SK-N-MC (cell line): ENCODE data around the gene RCCD1.
A peak's percentile ranks its signal among the peaks of the same experiment; 100 is the strongest.
"Not testable (repeated sequence)": the region's sequence is repeated elsewhere in the genome, so short reads cannot be mapped to it uniquely, and the experiment has no call there.

Experiments
- DNase-seq: peaks from one replicate; pipeline ENCODE4 v3.0.0-alpha.2; 2011; ENCODE audit warnings: low read depth, low spot score
- H3K27ac ChIP-seq: fragments of 200-600 bp; sonication (generic); 2 replicates; pipeline ENCODE4 v1.5.1; 2016; ENCODE audit warnings: mixed run types
- H3K36me3 ChIP-seq: fragments of 200-600 bp; sonication (generic); 2 replicates; pipeline ENCODE4 v1.6.1; 2017; ENCODE audit warnings: antibody characterized with exemption, low read length, mixed read lengths; ENCODE audit not compliant: insufficient read depth
- H3K4me3 ChIP-seq: fragments of 200-600 bp; sonication (generic); 2 replicates; pipeline ENCODE4 v1.5.1; 2016
- H3K9ac ChIP-seq: fragments of 200-600 bp; sonication (generic); 2 replicates; pipeline ENCODE4 v1.8.0; 2017; ENCODE audit warnings: mixed run types, mixed read lengths; ENCODE audit not compliant: insufficient read length
- H3K9me3 ChIP-seq: fragments of 200-600 bp; sonication (generic); 2 replicates; pipeline ENCODE4 v1.6.1; 2017; ENCODE audit warnings: low read depth, mild to moderate bottlenecking, antibody characterized with exemption, low read length, moderate library complexity, mixed read lengths
- EZH2 ChIP-seq: fragments of 200-600 bp; sonication (generic); IDR thresholded peaks from one replicate; pipeline ENCODE4 v1.6.1; 2017; ENCODE audit warnings: antibody characterized with exemption
- FOXP2 ChIP-seq: optimal IDR thresholded peaks from 2 replicates; pipeline ENCODE3; 2011; ENCODE audit warnings: mild to moderate bottlenecking, moderate library complexity; ENCODE audit not compliant: insufficient read depth; ENCODE audit errors: extremely low read length, control extremely low read depth
- POLR2AphosphoS5 ChIP-seq: IDR thresholded peaks from 2 replicates; pipeline ENCODE4 v1.6.1; 2012; ENCODE audit warnings: mild to moderate bottlenecking, low read depth, low read length, borderline replicate concordance

The RCCD1 gene

DNA sequence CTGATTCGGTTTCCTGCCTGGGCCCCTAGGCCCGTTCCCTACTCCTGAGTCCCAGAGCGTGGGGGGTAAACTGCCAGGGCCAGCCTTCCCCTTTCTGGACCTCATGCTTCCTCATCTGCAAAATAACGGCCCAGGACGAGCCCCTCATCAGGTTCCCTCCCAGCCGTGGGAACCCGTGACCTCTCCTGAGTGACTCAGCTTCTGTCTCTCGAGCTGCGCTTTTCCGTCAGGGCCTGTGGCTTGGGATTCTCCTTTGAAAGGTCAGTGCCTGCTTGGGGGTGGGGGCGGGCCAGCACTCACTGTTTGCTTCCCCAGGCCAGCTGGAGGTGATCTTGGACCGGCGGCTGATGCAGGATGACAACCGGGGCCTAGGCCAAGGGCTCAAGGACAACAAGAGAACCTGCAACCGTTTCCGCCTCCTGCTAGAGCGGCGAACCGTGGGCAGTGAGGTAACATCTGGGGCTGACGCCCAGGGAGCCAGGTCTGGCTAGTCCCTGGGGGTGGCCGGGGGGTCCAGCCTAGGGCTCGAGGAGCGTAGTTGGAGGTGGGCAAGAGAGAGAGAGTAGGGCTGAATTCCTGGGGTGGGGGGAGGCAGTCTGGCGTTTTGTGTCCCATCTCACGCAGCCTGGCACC, 38.8 kb upstream of the RCCD1 start:
- DNase-seq, result no peak
- Histone ChIP-seq H3K4me3 (no peak overlapping the region), H3K9me3 (no peaks in the 10 kb centered on the region), H3K36me3 (peaks cover 85% of the 10 kb centered on the region; the same call in 1 of the 2 replicates), H3K27ac (no peak overlapping the region), H3K9ac (no peak overlapping the region)
- no peak for TF ChIP-seq EZH2
- TF ChIP-seq FOXP2, result no peak
- no peak for TF ChIP-seq POLR2AphosphoS5

DNA sequence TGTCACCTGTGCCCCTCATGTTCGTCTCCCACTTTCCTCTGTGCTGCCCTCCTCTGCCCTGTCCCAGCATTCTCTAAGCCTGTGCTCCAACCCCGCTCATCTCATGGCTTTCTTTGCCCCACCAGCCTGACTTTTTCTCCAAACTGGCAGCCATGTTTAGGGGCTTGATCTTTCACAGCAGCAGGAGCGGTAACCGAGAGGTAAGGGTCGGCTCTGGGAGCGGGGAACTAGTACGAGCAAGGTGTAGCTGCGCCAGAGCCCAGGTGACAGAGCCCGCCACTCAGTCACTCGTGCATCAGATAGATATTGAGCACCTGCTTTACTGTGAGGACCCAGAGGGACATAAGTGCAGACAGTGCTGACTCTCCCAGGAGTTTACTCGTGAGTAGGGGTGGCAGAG, 38.2 kb upstream of the RCCD1 start:
- H3K27ac ChIP-seq, result no peak overlapping the region
- no peak overlapping the region for H3K9ac ChIP-seq
- no peaks in the 10 kb centered on the region for H3K9me3 ChIP-seq
- no peak overlapping the region for H3K4me3 ChIP-seq
- no peak for TF ChIP-seq FOXP2
- TF ChIP-seq EZH2, result no peak
- TF ChIP-seq POLR2AphosphoS5, result no peak
- peaks cover 85% of the 10 kb centered on the region; the same call in 1 of the 2 replicates for H3K36me3 ChIP-seq
- DNase-seq, result no peak

DNA sequence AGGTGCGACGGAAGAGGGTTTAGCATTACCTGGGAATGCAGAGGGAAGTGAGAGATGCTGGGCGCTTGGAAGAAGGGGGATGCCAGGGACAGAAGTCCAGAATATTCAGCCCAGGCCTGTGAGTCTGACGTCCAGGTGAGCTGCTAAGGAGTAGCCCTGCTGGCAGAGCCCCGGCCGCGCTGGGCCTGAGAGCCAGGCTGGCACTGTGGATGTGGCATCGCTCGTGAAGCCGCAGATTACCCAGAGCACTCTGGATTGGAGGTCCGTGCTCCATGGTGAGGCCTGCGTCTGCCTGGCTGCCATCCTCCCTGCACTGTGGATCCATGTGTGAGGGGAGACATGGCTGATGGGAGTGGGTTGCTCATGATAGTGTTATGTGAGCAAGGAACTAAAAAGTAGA, 37.1 kb upstream of the RCCD1 start:
- DNase-seq, result no peak
- Histone ChIP-seq H3K4me3 (no peak overlapping the region), H3K9me3 (no peaks in the 10 kb centered on the region), H3K36me3 (peaks cover 74% of the 10 kb centered on the region; the same call in 1 of the 2 replicates), H3K27ac (no peak overlapping the region), H3K9ac (no peak overlapping the region)
- TF ChIP-seq EZH2 (no peak), FOXP2 (no peak), POLR2AphosphoS5 (no peak)

DNA sequence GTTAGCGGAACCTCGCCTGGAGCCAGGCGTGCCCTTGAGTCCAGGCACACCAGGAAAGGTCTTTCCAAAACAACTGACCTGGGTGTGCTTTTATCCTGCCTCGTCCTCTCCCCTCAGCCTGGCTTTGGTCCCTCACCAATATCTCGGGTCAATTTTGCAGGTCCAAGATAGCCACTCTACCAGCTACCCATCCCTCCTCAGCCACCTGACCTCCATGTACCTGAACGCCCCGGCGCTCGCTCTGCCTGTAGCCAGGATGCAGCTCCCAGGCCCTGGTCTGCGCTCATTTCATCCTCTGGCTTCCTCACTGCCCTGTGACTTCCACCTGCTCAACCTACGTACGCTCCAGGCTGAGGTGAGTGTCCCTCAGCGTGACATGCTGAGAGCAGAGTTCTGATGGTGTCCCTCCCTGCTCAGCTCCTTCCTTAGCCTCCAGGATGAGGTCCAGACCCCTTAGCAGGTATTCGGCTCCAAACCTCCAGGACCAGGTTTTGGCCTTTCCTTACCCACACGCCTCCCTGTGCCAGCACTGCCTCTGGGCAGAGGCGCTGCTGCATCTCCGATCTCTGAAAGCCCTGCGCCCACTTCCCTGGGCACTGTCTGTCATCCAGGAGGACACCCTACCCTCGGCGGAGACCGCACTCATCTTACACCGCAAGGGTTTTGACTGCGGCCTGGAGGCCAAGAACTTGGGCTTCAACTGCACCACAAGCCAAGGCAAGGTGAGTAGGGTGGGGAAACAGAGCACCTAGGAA, 36.5 kb upstream of the RCCD1 start:
- Histone ChIP-seq H3K27ac (no peak overlapping the region), H3K4me3 (no peak overlapping the region), H3K36me3 (peaks cover 68% of the 10 kb centered on the region; the same call in 1 of the 2 replicates), H3K9me3 (no peaks in the 10 kb centered on the region), H3K9ac (no peak overlapping the region)
- DNase-seq, result no peak
- TF ChIP-seq FOXP2 (no peak), POLR2AphosphoS5 (no peak), EZH2 (no peak)

DNA sequence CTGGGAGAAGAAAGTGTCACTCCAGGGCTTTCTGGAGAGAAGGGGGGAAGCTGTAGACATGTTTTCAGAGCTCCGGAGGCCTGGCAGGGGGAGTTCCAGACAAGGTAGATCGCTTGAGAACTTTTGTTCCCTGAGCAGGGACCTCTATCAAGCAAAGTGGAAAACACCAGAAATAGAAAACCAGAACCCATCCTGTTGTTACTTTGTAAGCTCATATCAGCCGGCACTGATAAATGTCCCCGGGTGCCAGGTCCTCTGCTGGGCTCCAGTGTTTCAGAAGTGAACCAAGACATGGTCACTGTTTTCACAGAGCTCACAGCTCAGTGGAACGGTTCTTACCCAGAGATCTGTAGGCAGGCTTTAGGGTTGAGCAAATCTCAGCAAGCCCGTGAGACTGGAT, 35.8 kb upstream of the RCCD1 start:
- no peak for TF ChIP-seq EZH2
- TF ChIP-seq FOXP2, result no peak
- TF ChIP-seq POLR2AphosphoS5, result no peak
- peaks cover 61% of the 10 kb centered on the region; the same call in 1 of the 2 replicates for H3K36me3 ChIP-seq
- no peak for DNase-seq
- H3K9me3 ChIP-seq, result no peaks in the 10 kb centered on the region
- no peak overlapping the region for H3K27ac ChIP-seq
- no peak overlapping the region for H3K9ac ChIP-seq
- no peak overlapping the region for H3K4me3 ChIP-seq

DNA sequence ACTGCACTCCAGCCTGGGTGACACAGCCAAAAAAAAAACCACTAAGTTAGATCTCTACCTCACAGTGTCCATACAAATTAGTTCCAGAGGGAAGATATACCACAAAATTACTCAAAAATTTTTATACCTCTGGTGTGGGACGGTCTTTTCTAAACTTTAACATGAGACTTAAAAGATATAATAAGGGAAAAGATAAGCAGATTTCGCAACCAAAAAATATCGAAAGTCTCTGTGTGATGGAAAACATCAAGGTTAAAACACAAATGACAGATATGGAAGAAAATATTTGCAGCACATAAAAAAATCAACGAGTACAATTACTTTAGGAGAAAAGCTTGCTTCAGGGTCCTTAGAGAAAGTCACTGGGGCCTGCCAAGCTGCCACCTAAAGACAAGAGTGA, 32.8 kb upstream of the RCCD1 start:
- H3K36me3 ChIP-seq, result peaks cover 41% of the 10 kb centered on the region; the same call in 1 of the 2 replicates

DNA sequence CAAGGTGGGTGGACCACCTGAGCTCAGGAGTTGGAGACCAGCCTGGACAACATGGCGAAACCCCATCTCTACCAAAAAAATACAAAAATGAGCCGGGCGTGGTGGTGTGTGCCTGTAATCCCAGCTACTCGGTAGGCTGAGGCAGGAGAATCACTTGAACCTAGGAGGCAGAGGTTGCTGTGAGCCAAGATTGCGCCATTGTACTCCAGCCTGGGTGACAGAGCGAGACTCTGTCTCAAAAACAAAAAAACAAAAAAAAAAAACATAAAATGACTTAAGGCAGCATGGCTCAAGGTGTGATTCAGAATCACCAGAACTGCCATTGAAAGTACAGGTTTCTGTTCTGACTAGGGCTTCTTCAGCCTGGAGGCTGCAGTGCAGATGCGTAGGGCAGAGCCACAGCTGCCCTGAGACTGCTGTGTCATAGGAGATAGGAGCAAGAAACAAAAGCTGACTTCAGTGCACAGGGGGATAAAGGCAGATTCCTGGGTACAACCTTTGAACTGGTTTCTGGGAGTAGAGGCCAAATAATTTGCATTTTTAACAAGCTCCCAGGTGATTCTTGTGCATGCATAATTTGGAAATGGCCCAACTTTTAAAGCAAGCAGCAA, 31.9 kb upstream of the RCCD1 start:
- H3K36me3 ChIP-seq, result peaks cover 32% of the 10 kb centered on the region; the same call in 1 of the 2 replicates
- H3K27ac ChIP-seq, H3K4me3 ChIP-seq, H3K9ac ChIP-seq, DNase-seq, H3K9me3 ChIP-seq: not testable (repeated sequence)

More for the DNA sequence above, 32.8 kb upstream of the RCCD1 start:
- no peak overlapping the region for H3K27ac ChIP-seq
- H3K9me3 ChIP-seq, result no peaks in the 10 kb centered on the region
- TF ChIP-seq POLR2AphosphoS5 (no peak), FOXP2 (no peak), EZH2 (no peak)
- no peak overlapping the region for H3K4me3 ChIP-seq
- no peak overlapping the region for H3K9ac ChIP-seq
- DNase-seq, result no peak

GRCh38 chr15:90924375-90924774, 30.3 kb upstream of the RCCD1 start:
- H3K27ac ChIP-seq, result no peak overlapping the region
- H3K9ac ChIP-seq, result no peak overlapping the region
- H3K36me3 ChIP-seq, result peaks cover 20% of the 10 kb centered on the region; the same call in 1 of the 2 replicates
- no peak overlapping the region for H3K4me3 ChIP-seq
- DNase-seq, result no peak
- H3K9me3 ChIP-seq, result no peaks in the 10 kb centered on the region
- TF ChIP-seq FOXP2, result no peak

DNA sequence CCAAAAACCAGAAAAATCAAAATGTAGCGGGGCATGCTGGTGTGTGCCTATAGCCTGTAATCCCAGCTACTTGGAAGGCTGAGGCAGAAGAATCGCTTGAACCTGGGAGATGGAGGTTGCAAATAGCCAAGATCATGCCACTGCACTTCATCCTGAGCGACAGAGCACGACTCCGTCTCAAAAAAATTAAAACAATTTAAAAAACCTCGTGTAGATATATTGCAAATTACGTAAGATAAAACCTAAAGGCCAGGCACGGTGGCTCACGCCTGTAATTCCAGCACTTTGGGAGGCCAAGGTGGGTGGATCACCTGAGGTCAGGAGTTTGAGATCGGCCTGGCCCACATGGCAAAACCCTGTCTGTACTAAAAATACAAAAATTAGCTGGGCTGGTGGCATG, 27.9 kb upstream of the RCCD1 start:
- not testable (repeated sequence) for H3K27ac ChIP-seq, H3K4me3 ChIP-seq, H3K36me3 ChIP-seq, H3K9ac ChIP-seq, DNase-seq, H3K9me3 ChIP-seq

DNA sequence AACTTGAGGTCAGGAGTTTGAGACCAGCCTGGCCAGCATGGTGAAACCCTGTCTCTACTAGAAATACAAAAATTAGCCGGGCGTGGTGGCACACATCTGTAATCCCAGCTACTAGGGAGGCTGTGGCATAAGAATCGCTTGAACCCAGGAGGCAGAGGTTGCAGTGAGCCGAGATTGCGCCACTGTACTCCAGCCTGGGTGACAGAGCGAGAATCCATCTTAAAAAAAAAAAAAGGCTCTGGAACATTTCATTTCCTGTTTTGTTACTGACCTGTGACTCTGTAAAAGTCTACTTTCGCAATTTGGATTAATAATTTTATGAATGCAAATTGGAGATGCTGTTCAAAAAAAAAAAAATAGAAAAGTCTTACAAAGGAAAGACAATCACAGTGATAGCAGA, 26.6 kb upstream of the RCCD1 start:
- Histone ChIP-seq H3K9ac (peak overlapping the region; percentile 11), H3K27ac (peak overlapping the region; percentile 46; the same call in 1 of the 2 replicates)
- not testable (repeated sequence) for H3K4me3 ChIP-seq, H3K9me3 ChIP-seq, DNase-seq, H3K36me3 ChIP-seq
